HepG2 (cell line): Measurements from ENCODE around the gene CAPN15. TPM values are rescaled to one million over a fixed set of nuclear protein-coding genes. Genes with fewer than 3 reads are reported as not detected.

Experiments
- CEBPG ChIP-seq: IDR thresholded peaks from 2 replicates; pipeline ENCODE4 v1.6.1; 2016
- E2F1 ChIP-seq: sonication (generic); formaldehyde crosslinking; IDR thresholded peaks from 2 replicates; pipeline ENCODE4 v1.5.0; 2020; ENCODE audit warnings: missing genetic modification reagents
- FOSL2 ChIP-seq: sonication (generic); formaldehyde crosslinking; IDR thresholded peaks from 2 replicates; pipeline ENCODE4 v1.4.0; 2020; ENCODE audit warnings: missing genetic modification reagents
- FOXK1 ChIP-seq: sonication (generic); formaldehyde crosslinking; IDR thresholded peaks from 2 replicates; pipeline ENCODE4 v1.4.0; 2020; ENCODE audit warnings: low read depth, missing genetic modification reagents, borderline replicate concordance
- KAT8 ChIP-seq: IDR thresholded peaks from 2 replicates; pipeline ENCODE4 v1.6.1; 2016; ENCODE audit warnings: missing genetic modification reagents, missing compliant biosample characterization
- KDM4B ChIP-seq: sonication (generic); formaldehyde crosslinking; IDR thresholded peaks from 2 replicates; pipeline ENCODE4 v1.4.0; 2020; ENCODE audit warnings: missing genetic modification reagents
- KLF15 ChIP-seq: sonication (generic); formaldehyde crosslinking; IDR thresholded peaks from 2 replicates; pipeline ENCODE4 v1.8.1; 2023; ENCODE audit warnings: borderline replicate concordance, mild to moderate bottlenecking, inconsistent platforms, missing genetic modification reagents, mixed read lengths
- KLF6 ChIP-seq: IDR thresholded peaks from 2 replicates; pipeline ENCODE4 v1.8.0; 2016; ENCODE audit warnings: missing biosample characterization, missing genetic modification reagents
- PRDM4 ChIP-seq: sonication (generic); formaldehyde crosslinking; IDR thresholded peaks from 2 replicates; pipeline ENCODE4 v1.9.0; 2021; ENCODE audit warnings: missing genetic modification reagents, borderline replicate concordance
- RFXAP ChIP-seq: sonication (generic); formaldehyde crosslinking; IDR thresholded peaks from 2 replicates; pipeline ENCODE4 v1.4.0; 2020; ENCODE audit warnings: missing genetic modification reagents, borderline replicate concordance
- SP5 ChIP-seq: IDR thresholded peaks from 2 replicates; pipeline ENCODE4 v1.6.1; 2016; ENCODE audit warnings: low read depth, borderline replicate concordance
- SPEN ChIP-seq: sonication (generic); formaldehyde crosslinking; IDR thresholded peaks from 2 replicates; pipeline ENCODE4 v1.5.1; 2020; ENCODE audit warnings: low read depth, mild to moderate bottlenecking, missing genetic modification reagents
- SRY ChIP-seq: sonication (generic); formaldehyde crosslinking; IDR thresholded peaks from 2 replicates; pipeline ENCODE4 v1.8.0; 2022; ENCODE audit warnings: mild to moderate bottlenecking, missing genetic modification reagents
- TEAD2 ChIP-seq: sonication (generic); formaldehyde crosslinking; IDR thresholded peaks from 2 replicates; pipeline ENCODE4 v1.9.0; 2021; ENCODE audit warnings: missing genetic modification reagents
- ZMAT3 ChIP-seq: sonication (generic); formaldehyde crosslinking; conservative IDR thresholded peaks from 2 replicates; pipeline ENCODE4 v1.7.0; 2021; ENCODE audit warnings: missing genetic modification reagents
- ZMYM2 ChIP-seq: sonication (generic); formaldehyde crosslinking; IDR thresholded peaks from 2 replicates; pipeline ENCODE4 v1.8.0; 2022; ENCODE audit warnings: mild to moderate bottlenecking, missing genetic modification reagents
- ZNF275 ChIP-seq: sonication (generic); formaldehyde crosslinking; IDR thresholded peaks from 2 replicates; pipeline ENCODE4 v1.8.0; 2022; ENCODE audit warnings: missing genetic modification reagents, mild to moderate bottlenecking, inconsistent platforms, borderline replicate concordance
- ZNF281 ChIP-seq: sonication (generic); formaldehyde crosslinking; IDR thresholded peaks from 2 replicates; pipeline ENCODE4 v1.4.0; 2020; ENCODE audit warnings: missing genetic modification reagents, borderline replicate concordance
- ZNF550 ChIP-seq: sonication (generic); formaldehyde crosslinking; IDR thresholded peaks from 2 replicates; pipeline ENCODE4 v1.4.0; 2020; ENCODE audit warnings: mild to moderate bottlenecking, missing genetic modification reagents, borderline replicate concordance
- ZNF556 ChIP-seq: sonication (generic); formaldehyde crosslinking; IDR thresholded peaks from 2 replicates; pipeline ENCODE4 v1.4.0; 2020; ENCODE audit warnings: mild to moderate bottlenecking, missing genetic modification reagents, borderline replicate concordance
- ZNF567 ChIP-seq: sonication (generic); formaldehyde crosslinking; IDR thresholded peaks from 2 replicates; pipeline ENCODE4 v1.8.1; 2023; ENCODE audit warnings: mild to moderate bottlenecking, missing genetic modification reagents, borderline replicate concordance
- polyA plus RNA-seq, 8 experiments: library from polyadenylated mRNA; depleted of rRNA in 3 of 8; stranded (reverse) in 7 of 8; unstranded in 1 of 8; fragments of >200 nt; fragmentation: Illumina TruSeq in 4 of 8; extraction: Trizol in 4 of 8; gene quantifications; 2 replicates each; pipeline versions ENCODE4 v1.2.1 to v1.2.3, GENCODE V29; 2011 to 2016; ENCODE audit warnings: low read depth in 4 of 8, missing spikeins in 1 of 8, mixed read lengths in 1 of 8; ENCODE audit not compliant: insufficient read depth in 1 of 8
- total RNA-seq, 5 experiments: library from RNA; depleted of rRNA; stranded (reverse); fragments of >200 nt; fragmentation: Illumina TruSeq; extraction: Trizol; gene quantifications; 2 replicates each; pipeline ENCODE4 v1.2.3, GENCODE V29; 2016; ENCODE audit warnings: low read depth in 1 of 5

Gene CAPN15
- total and polyA plus RNA-seq, 2 of the 13 experiments (the other 11 are each of a cell fraction or from before 2014, with no cell fraction given) = 14.9 to 24.5 TPM

GRCh38 chr16:527015-527903 lies at the start of gene CAPN15 (continued):
- TF ChIP-seq PRDM4 (no peak), TEAD2 (CRISPR knock-in tag) (no peak), KLF15 (CRISPR knock-in tag) (peak; percentile 16; the same call in 1 of the 2 replicates), ZNF281 (CRISPR knock-in tag) (no peak), FOSL2 (no peak), ZNF556 (CRISPR knock-in tag) (peak; percentile 47; the same call in 1 of the 2 replicates), KLF6 (CRISPR knock-in tag) (0 out of 2 replicates have a peak, but pooled peaks have one; percentile 31), ZNF550 (CRISPR knock-in tag) (no peak), SPEN (peak; percentile 54), KAT8 (peak; percentile 14; the same call in 1 of the 2 replicates), ZNF567 (CRISPR knock-in tag) (0 out of 2 replicates have a peak, but pooled peaks have one; percentile 37), ZNF275 (no peak), FOXK1 (CRISPR knock-in tag) (peak; percentile 61; the same call in 1 of the 2 replicates), SRY (0 out of 2 replicates have a peak, but pooled peaks have one; percentile 82), RFXAP (CRISPR knock-in tag) (peak; percentile 77; the same call in 1 of the 2 replicates), ZMYM2 (CRISPR knock-in tag) (peak; percentile 22; the same call in 1 of the 2 replicates), E2F1 (CRISPR knock-in tag) (peak; percentile 66; the same call in 1 of the 2 replicates), CEBPG (CRISPR knock-in tag) (no peak), ZMAT3 (CRISPR knock-in tag) (no peak), KDM4B (CRISPR knock-in tag) (no peak), SP5 (CRISPR knock-in tag) (peak; percentile 19; the same call in 1 of the 2 replicates)
